ENCODE results near the gene AGAP1.

GRCh38 chr2:235694721-235695601 is 201.1 kb downstream of the AGAP1 start:
- no peak for TF ChIP-seq CTCF (IDR thresholded peaks at IDR 0.05)
- TF ChIP-seq POLR2A (IDR thresholded peaks at IDR 0.05), result no peak

Measured in heart left ventricle (tissue), 13 donors.